Spleen (tissue), 13 donors: Measurements from ENCODE around the gene DGAT2. TPM values are rescaled to one million over a fixed set of nuclear protein-coding genes. Genes with fewer than 3 reads are reported as not detected.

Experiments used
- DNase-seq: peaks from one replicate; pipeline ENCODE4 v3.0.0-alpha.2; 2020
- H3K27ac ChIP-seq, 8 donors: fragments of 200-600 bp; sonication (generic) in 7 of 8; 1 replicate in 4 of 8; 2 replicates in 4 of 8; pipeline versions ENCODE4 v1.5.0 to v1.8.0; 2016 to 2021; ENCODE audit warnings: inconsistent platforms in 4 of 8, mild to moderate bottlenecking in 4 of 8, moderate library complexity in 1 of 8
- H3K27me3 ChIP-seq, 7 donors: fragments of 200-600 bp; sonication (generic) in 6 of 7; replicated peaks in 1 of 7; 1 replicate in 4 of 7; 2 replicates in 3 of 7; pipeline versions ENCODE4 v1.5.0 to v1.8.0; 2016 to 2021; ENCODE audit warnings: inconsistent platforms in 3 of 7, mild to moderate bottlenecking in 1 of 7
- H3K36me3 ChIP-seq, 6 donors: fragments of 200-600 bp; sonication (generic) in 5 of 6; 1 replicate in 4 of 6; 2 replicates in 2 of 6; pipeline versions ENCODE4 v1.5.0 to v1.8.0; 2016 to 2021; ENCODE audit warnings: inconsistent platforms in 2 of 6
- H3K4me1 ChIP-seq, 6 donors: fragments of 200-600 bp; sonication (generic) in 5 of 6; 1 replicate in 3 of 6; 2 replicates in 3 of 6; pipeline versions ENCODE4 v1.5.0 to v1.8.0; 2016 to 2021; ENCODE audit warnings: inconsistent platforms in 3 of 6
- H3K4me3 ChIP-seq, 8 donors: fragments of 200-600 bp; sonication (generic) in 7 of 8; 1 replicate in 4 of 8; 2 replicates in 4 of 8; pipeline versions ENCODE4 v1.5.0 to v1.8.0; 2016 to 2021; ENCODE audit warnings: inconsistent platforms in 4 of 8, mild to moderate bottlenecking in 4 of 8, moderate library complexity in 2 of 8
- H3K9me3 ChIP-seq, 8 donors: fragments of 200-600 bp; sonication (generic) in 7 of 8; 1 replicate in 4 of 8; 2 replicates in 4 of 8; pipeline versions ENCODE4 v1.5.0 to v1.8.0; 2016 to 2021; ENCODE audit warnings: inconsistent platforms in 4 of 8
- POLR2A ChIP-seq, 3 donors: fragments of 450-650 bp; IDR thresholded peaks; one replicate each; pipeline ENCODE4 v1.5.1; 2017; ENCODE audit warnings: antibody characterized with exemption in 3 of 3, mild to moderate bottlenecking in 1 of 3
- POLR2AphosphoS5 ChIP-seq, 3 donors: sonication (generic); formaldehyde crosslinking; IDR thresholded peaks; one replicate each; pipeline ENCODE4 v1.5.1; 2017; ENCODE audit warnings: antibody characterized with exemption in 3 of 3
- WGBS, 5 donors: extraction: QIAGEN DNeasy Blood & Tissue Kit in 3 of 5; methylation state at CpG; one replicate each; pipeline versions ENCODE4 v1.1.5 to v1.1.7; 2013 to 2018; 5-methylcytosine and 5-hydroxymethylcytosine counted together
- intact Hi-C: fragments of 100-400 bp; cut with DNase I; formaldehyde crosslinking; loops from one replicate; pipeline ENCODE4 v1.15.0; 2023; ENCODE audit warnings: low total_unique reads
- long read RNA-seq, 2 donors: transcript quantifications; one replicate each; lab custom pipeline, GENCODE V29; 2026
- polyA plus RNA-seq, 3 donors: library from polyadenylated mRNA; stranded (reverse); fragments of 200-250 nt; gene quantifications; one replicate each; pipeline ENCODE4 v1.2.1, GENCODE V29; 2013
- total RNA-seq, 7 donors: library from RNA; depleted of rRNA in 3 of 7; stranded (reverse); fragments of >200 nt in 3 of 7; fragmentation: NEBNext Ultra II Directional in 4 of 7; extraction: Animal tissue kit (Norgen Biotek cat#: 25700) in 4 of 7; gene quantifications; one replicate each; pipeline versions ENCODE4 v1.1.0 to v1.2.1, GENCODE V29; 2016 to 2021
- TF ChIP-seq, protein P1 (sequence below), 11 experiments: fragments of 200-600 bp in 7 of 11; fragments of 450-650 bp in 4 of 11; sonication (generic) in 4 of 11; IDR thresholded peaks in 8 of 11; conservative IDR thresholded peaks in 3 of 11; 1 replicate in 7 of 11; 2 replicates in 4 of 11; pipeline versions ENCODE4 v1.4.0 to v1.8.0; 2016 to 2021; ENCODE audit warnings: antibody characterized with exemption in 11 of 11, inconsistent platforms in 4 of 11, mild to moderate bottlenecking in 1 of 11
- donor health status: healthy with polysubstance abuse.
- donor health status: DM: no; HTN: no; CAD: no; lungs with moderate emphysema.
- donor health status: DM: no; HTN: no; CAD: no.
- donor health status: Bipolar disorder and iron deficiency.
- donor health status: healthy.
- donor health status: DM: no; HTN: no; CAD: no.
- donor health status: DM: yes; HTN: yes; CAD: no.

DGAT2 gene, protein sequence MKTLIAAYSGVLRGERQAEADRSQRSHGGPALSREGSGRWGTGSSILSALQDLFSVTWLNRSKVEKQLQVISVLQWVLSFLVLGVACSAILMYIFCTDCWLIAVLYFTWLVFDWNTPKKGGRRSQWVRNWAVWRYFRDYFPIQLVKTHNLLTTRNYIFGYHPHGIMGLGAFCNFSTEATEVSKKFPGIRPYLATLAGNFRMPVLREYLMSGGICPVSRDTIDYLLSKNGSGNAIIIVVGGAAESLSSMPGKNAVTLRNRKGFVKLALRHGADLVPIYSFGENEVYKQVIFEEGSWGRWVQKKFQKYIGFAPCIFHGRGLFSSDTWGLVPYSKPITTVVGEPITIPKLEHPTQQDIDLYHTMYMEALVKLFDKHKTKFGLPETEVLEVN
- total RNA-seq (10 to 100 TPM; 14.1 to 71.7 (median 22.5) TPM), polyA plus RNA-seq (1 to 10 TPM; 3.5 to 9.5 (median 6.4) TPM)
- long read RNA-seq, donor 1 = 0 reads
- long read RNA-seq, donor 2, partial matches to known transcripts = 0 of 1 reads
- long read RNA-seq, donor 2, other reads (novel, unspliced or antisense) = 0 of 1 reads

DNA sequence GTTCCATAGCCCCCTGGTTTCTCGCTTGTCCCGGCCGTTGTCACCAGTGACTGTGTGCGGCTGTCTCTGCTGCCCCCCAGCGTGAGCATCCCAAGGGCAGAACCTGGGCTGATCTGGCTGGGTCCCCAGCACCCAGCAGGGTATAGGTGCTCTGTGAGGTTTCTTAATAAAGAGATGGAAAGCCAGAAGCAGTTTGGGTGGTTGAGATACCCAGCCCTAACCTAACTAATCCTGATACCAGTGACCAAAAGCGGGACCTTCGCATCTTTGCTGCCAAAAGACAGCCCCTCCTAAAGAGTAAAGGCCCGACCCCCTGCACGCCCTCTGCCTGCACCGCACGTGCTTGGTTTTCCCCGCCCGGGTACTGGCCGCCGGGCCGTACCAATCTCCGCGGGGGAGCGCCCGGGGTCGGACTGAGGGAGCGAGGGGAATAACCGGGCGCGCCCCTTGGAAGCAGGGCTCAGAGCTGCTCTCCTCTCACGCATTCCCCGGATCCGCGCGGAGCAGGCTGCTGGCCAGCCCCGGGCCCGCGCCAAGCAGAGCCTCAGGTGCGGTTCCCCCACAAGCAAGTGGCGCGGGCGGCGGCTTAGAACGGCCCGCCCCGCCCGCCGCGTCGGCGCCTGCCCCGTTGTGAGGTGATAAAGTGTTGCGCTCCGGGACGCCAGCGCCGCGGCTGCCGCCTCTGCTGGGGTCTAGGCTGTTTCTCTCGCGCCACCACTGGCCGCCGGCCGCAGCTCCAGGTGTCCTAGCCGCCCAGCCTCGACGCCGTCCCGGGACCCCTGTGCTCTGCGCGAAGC, at the start of gene DGAT2:
DGAT2 (plus strand) TSS at position 667 of the 797 bp plus-strand sequence. CDS start 214 bp downstream, outside the sequence.
- Histone ChIP-seq H3K36me3 (no peaks in the 10 kb centered on the region), H3K4me3 (peak within 1 kb of the TSS; percentile 38 to 74 (median 52)), H3K27ac (peak within 1 kb of the TSS; percentile 12 to 91 (median 74)), H3K27me3 (peaks cover 0 to 34% (median 8%) of the 10 kb centered on the region in 7 donors), H3K9me3 (no peaks in the 10 kb centered on the region), H3K4me1 (peaks cover 13 to 61% (median 42%) of the 10 kb centered on the region in 6 donors)
- 2 to 20% (median 3%) methylated on average over 11 to 66 of the region's 66 CpGs for WGBS, 5 donors
- peak; percentile 96 for DNase-seq
- intact Hi-C loops = no loop called here
- TF ChIP-seq, protein P1, sequence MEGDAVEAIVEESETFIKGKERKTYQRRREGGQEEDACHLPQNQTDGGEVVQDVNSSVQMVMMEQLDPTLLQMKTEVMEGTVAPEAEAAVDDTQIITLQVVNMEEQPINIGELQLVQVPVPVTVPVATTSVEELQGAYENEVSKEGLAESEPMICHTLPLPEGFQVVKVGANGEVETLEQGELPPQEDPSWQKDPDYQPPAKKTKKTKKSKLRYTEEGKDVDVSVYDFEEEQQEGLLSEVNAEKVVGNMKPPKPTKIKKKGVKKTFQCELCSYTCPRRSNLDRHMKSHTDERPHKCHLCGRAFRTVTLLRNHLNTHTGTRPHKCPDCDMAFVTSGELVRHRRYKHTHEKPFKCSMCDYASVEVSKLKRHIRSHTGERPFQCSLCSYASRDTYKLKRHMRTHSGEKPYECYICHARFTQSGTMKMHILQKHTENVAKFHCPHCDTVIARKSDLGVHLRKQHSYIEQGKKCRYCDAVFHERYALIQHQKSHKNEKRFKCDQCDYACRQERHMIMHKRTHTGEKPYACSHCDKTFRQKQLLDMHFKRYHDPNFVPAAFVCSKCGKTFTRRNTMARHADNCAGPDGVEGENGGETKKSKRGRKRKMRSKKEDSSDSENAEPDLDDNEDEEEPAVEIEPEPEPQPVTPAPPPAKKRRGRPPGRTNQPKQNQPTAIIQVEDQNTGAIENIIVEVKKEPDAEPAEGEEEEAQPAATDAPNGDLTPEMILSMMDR (IDR thresholded peaks at IDR 0.05 in 8 of 11, conservative IDR thresholded peaks at IDR 0.05 in 3 of 11) = peak in 3 of 11 experiments; percentile 2 to 23 (median 21)
- TF ChIP-seq POLR2A (IDR thresholded peaks at IDR 0.05) (peak in 2 of 3 donors; percentile 5 to 30), POLR2AphosphoS5 (IDR thresholded peaks at IDR 0.05) (peak; percentile 60 to 89 (median 83))

DNA sequence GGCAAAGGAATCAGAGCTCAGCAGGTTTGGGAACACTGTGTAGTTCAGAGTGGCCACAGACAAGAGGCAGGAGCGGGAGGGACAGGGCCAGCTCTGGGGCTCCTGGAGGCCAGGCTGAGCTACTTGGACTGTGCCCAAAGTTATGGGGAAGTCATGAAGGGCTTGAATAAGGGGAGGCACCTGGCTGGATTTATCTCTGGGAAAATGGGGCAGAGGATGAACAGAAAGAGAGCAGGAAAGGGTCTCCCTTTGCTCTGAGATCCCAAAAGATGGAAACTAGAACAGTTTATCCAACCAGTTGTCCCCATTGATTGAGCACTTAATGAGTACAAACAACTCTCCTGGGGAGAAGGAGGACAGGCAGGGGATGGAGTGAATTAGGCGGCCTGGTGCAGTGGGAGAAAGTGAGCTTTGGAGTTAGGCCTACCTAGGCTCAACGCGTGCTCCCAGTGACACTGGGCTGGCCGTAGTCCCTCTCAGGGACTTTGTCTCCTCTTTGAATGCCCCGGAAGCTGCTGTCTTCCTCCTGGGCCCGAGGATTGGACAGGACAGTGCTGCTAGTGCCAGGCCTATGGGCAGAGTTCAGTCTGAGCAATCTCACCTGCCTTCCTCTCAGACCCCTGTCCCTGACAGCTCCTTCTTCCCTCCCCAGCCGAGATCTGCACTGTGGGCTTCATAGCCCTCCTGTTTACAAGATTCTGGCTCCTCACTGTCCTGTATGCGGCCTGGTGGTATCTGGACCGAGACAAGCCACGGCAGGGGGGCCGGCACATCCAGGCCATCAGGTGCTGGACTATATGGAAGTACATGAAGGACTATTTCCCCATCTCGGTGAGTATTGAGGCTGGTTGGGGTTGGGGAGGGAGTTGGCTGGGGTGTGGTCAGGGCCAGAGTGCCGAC, 49.0 kb upstream of the DGAT2 start:
- H3K36me3 ChIP-seq = no peaks in the 10 kb centered on the region
- TF ChIP-seq, protein P1 (IDR thresholded peaks at IDR 0.05 in 8 of 11, conservative IDR thresholded peaks at IDR 0.05 in 3 of 11) = no peak
- TF ChIP-seq POLR2A (IDR thresholded peaks at IDR 0.05) = no peak
- TF ChIP-seq POLR2AphosphoS5 (IDR thresholded peaks at IDR 0.05) = no peak
- DNase-seq = peak; percentile 31
- H3K27ac ChIP-seq = no peak overlapping the region
- H3K4me1 ChIP-seq = peaks cover 0 to 15% (median 2%) of the 10 kb centered on the region in 6 donors
- no peaks in the 10 kb centered on the region for H3K27me3 ChIP-seq
- intact Hi-C loops = no loop called here
- no peak overlapping the region for H3K4me3 ChIP-seq
- 90 to 93% (median 92%) methylated on average over 13 to 14 of the region's 14 CpGs for WGBS, 5 donors
- H3K9me3 ChIP-seq = no peaks in the 10 kb centered on the region

DNA sequence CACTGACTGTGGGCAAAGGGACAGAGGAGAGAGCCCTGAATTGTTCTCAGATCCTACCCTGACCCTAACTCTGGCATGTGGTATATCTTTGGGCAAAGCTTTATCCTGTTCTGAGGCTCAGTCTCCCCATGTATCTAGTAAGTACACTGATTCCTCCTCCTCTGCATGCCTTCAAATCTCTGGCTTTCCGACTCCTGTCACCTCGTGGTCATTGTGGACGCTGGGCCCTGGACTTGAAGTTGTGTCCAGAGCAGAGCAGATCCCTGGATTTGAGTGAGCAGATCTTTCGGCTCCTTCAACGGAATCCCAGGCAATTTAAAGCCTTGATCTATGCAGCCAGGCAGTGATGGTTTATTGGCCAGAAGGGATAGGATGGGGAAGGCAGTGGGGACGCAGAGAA, 47.9 kb upstream of the DGAT2 start:
- H3K4me3 ChIP-seq = no peak overlapping the region
- H3K27ac ChIP-seq = no peak overlapping the region
- no peaks in the 10 kb centered on the region for H3K36me3 ChIP-seq
- DNase-seq = peak; percentile 24
- TF ChIP-seq POLR2AphosphoS5 (IDR thresholded peaks at IDR 0.05) (no peak), POLR2A (IDR thresholded peaks at IDR 0.05) (no peak)
- TF ChIP-seq, protein P1 (IDR thresholded peaks at IDR 0.05 in 8 of 11, conservative IDR thresholded peaks at IDR 0.05 in 3 of 11) = no peak
- H3K9me3 ChIP-seq = no peaks in the 10 kb centered on the region
- H3K27me3 ChIP-seq = no peaks in the 10 kb centered on the region
- 93 to 99% (median 96%) methylated on average over 6 of the region's 6 CpGs for WGBS, 5 donors
- intact Hi-C loops = no loop called here
- H3K4me1 ChIP-seq = peaks cover 0 to 15% (median 2%) of the 10 kb centered on the region in 6 donors
